ENCODE measurements around the gene FAM170B.

DNA sequence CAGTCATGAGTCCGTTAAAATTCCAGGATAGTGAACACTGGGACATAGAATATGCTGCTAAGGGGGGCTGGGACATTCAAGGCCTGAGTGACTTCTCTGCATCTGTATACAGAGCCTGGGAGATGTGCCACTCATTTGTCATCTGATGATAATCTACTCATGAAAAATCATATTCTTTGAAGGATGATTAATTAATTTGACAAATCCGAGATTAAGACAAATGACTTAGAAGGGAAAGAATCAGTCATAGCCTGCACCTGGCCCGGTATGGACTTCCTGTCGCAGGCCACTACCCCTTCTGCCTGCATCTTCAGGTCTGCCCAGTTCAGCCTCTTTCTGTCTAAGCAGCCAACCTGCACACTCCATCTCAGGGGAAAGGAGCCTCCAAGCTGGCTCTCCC lies 18.8 kb upstream of the FAM170B start:
- TF ChIP-seq, protein P1, sequence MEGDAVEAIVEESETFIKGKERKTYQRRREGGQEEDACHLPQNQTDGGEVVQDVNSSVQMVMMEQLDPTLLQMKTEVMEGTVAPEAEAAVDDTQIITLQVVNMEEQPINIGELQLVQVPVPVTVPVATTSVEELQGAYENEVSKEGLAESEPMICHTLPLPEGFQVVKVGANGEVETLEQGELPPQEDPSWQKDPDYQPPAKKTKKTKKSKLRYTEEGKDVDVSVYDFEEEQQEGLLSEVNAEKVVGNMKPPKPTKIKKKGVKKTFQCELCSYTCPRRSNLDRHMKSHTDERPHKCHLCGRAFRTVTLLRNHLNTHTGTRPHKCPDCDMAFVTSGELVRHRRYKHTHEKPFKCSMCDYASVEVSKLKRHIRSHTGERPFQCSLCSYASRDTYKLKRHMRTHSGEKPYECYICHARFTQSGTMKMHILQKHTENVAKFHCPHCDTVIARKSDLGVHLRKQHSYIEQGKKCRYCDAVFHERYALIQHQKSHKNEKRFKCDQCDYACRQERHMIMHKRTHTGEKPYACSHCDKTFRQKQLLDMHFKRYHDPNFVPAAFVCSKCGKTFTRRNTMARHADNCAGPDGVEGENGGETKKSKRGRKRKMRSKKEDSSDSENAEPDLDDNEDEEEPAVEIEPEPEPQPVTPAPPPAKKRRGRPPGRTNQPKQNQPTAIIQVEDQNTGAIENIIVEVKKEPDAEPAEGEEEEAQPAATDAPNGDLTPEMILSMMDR (IDR thresholded peaks at IDR 0.05; ENCODE audit: low read depth, low read length, poor library complexity, severe bottlenecking): no peak
- TF ChIP-seq EZH2phosphoT487 (IDR thresholded peaks at IDR 0.05; ENCODE audit: borderline replicate concordance, low read length): no peak
